A549 treated with RU486 at 1 μM for 4 hours (cell line): ENCODE measurements around the gene FEN1. TPM values are rescaled to one million over a fixed set of nuclear protein-coding genes. Genes with fewer than 3 reads are reported as not detected.

Experiments
- total RNA-seq: library from RNA; stranded (reverse); fragments of 200-300 nt; extraction: Qiagen RNA extraction; gene quantifications from 5 replicates; pipeline ENCODE4 v1.2.3, GENCODE V29; 2022; ENCODE audit warnings: low read depth

FEN1 gene, protein sequence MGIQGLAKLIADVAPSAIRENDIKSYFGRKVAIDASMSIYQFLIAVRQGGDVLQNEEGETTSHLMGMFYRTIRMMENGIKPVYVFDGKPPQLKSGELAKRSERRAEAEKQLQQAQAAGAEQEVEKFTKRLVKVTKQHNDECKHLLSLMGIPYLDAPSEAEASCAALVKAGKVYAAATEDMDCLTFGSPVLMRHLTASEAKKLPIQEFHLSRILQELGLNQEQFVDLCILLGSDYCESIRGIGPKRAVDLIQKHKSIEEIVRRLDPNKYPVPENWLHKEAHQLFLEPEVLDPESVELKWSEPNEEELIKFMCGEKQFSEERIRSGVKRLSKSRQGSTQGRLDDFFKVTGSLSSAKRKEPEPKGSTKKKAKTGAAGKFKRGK
- total RNA-seq = 99.3 to 124 TPM (median 107 TPM) in 5 replicates

DNA sequence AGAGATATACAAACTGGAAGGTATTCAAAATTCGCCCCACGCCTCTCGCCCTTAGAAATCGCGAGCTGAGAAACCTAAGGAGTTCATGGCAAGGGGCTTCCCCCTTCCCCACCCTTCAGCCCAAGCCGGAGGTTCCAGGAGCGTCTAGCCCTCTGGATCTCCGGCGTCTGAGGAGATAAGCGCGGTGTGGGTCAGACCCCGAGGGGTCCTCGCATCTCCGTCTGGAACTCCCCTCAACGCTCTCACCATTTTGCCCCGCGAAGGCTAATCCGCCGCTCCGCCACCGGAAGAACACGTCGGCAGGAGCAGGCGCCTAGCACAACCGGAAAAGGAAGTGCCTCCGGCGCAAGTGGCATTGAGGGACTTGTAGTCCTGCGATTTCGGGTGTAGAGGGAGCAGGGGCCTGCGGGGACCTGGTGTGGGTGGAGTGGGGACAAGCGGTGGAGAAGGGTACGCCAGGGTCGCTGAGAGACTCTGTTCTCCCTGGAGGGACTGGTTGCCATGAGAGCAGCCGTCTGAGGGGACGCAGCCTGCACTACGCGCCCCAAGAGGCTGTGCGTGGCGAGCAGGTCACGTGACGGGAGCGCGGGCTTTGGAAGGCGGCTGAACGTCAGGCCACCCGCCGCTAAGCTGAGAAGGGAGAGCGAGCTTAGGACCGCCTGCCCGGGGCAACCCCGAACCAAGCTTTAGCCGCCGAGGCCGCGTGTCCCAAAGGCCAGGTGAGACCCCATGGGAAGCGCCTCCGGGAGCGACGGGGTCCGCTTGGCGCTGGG, at the start of gene FEN1, which contains the start of gene TMEM258:
TSS of gene FEN1 (plus strand) at position 602 of the 773 bp plus-strand sequence. CDS start 2,451 bp downstream, outside the sequence.
TSS of gene TMEM258 (minus strand) at position 290 of the 773 bp plus-strand sequence. CDS start at position 249, 41 bp downstream.

DNA sequence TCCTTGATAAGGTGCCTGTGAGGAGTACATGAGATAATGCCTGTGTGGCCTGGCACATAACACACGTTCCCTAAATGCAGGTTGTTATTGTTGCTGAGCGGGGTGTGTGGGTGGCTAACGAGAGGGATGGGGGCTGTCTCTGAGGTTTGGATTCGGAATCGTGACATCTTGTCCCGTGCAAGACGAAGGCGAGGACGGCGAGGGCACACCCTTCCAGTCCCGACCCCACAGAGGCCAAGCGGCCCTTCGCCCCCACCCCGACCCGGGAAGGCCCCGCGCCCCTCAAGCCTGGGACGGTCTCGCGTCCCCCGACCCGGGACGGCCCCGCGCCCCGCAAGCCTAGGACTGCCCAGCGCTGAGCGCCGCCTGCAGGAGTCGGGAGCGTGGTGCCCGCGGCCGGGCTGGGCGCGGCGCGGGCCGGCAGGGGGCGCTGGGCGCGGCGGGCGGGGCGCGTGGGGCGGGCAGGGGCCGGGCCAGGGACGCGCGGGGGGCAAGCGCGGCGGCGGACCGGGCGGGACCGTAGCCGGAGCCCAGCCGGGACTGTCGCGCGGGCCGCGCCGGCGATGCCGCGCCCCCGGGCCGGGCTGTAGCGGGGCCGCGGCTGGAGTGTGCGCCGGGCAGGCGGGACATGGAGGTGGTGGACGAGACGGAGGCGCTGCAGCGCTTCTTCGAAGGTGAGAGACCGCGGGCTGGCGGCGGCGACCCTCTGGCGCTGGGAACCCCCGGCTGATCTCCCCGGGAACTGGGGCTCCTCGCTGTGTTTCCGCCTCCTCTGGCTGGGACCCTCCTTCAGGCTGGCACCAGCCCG, 40.4 kb upstream of the FEN1 start, which contains the start of gene MYRF:
TSS of gene MYRF (plus strand) at position 520 of the 808 bp plus-strand sequence. CDS start at position 629, 109 bp downstream.

DNA sequence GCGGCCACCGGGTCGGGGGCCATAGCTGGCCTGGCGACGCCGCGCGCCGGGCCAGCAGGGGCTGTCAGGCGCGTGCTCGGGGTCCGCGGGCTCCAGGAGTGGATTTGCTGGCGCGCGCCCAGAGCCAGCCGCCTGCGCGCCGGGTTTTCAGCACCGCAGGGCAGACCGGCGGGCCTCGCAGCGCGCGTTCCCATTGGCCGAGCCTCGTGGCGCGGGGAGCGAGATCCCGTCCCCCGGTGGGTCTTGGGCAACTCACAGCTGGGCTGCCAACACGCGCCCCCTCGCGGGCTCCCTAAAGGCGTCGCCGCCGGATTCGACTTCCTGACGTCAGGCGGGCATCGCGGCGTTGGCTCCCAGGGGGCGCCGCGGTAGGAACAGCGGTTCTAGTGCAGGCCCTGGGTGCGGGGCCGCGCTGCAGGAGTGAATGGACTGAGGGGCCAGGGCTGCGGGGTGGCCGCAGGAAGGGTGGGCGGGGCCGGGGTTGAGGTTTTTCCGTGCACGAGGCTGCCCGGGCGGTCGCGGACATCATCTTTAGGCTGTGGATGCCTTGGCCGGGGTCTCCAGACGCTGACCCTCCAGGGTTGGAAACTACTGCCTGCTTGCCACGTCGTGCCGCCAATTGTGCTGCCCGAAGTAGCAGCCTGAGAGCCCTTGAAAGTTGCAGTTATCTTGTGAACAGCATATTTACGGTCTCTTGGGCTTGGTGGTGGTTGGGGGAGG, 24.2 kb downstream of the FEN1 start, which contains the start of gene FADS1:
TSS of gene FADS1 (minus strand) at position 268 of the 720 bp plus-strand sequence. CDS start at position 194, 74 bp downstream.

DNA sequence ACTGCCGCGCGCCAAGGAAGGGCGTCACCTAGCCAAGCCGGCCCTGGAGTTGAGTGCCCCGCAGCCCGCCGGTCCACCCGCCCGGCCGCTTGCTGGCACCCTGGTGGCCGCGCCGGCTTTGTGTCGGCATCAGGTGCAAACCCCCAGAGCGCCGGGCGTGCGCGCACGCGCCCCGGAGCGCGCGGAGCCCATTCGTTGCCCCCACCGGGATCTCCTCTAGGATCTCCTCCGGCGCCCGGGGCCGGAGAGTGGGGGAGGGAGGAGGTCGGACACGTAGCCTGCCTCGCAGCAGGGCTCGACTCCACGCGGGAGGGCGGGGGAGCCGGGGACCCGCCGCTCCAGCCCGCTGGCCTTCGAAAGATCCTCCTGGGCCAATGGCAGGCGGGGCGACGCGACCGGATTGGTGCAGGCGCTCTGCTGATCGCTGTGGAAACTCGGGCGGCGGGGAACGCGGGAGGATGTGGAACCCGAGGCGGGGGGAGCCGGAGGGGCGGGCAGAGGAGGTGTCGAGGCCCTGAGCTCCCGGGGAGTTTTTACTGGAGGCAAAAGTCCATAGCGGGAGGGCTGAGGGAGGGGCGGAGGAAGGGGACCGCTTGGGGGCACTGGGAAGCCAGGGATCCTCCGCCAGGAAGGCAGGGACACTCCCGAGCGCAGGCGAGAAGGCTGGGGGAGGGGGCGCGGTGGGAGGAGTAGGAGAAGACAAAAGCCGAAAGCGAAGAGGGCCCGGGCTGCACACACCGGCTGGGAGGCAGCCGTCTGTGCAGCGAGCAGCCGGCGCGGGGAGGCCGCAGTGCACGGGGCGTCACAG, 35.1 kb downstream of the FEN1 start, which contains the start of gene FADS2:
TSS of gene FADS2 (plus strand) at position 730 of the 808 bp plus-strand sequence. CDS start 91 bp downstream, outside the sequence.

Other genes with a start within 250 kb of the FEN1 start
- 0.71 to 1.4 TPM (median 0.88 TPM) in 5 replicates for gene SYT7, start 211.8 kb upstream of the FEN1 start, total RNA-seq
- 3.7 to 6.4 TPM (median 5.9 TPM) in 5 replicates for gene DAGLA, start 112.5 kb upstream of the FEN1 start, total RNA-seq
- gene MYRF, start 40.3 kb upstream of the FEN1 start, total RNA-seq = 14.8 to 23.0 TPM (median 19.8 TPM) in 5 replicates
- gene TMEM258, start 312 bp upstream of the FEN1 start, total RNA-seq = 208 to 286 TPM (median 223 TPM) in 5 replicates
- gene FADS1, start 24.1 kb downstream of the FEN1 start, total RNA-seq = 122 to 153 TPM (median 139 TPM) in 5 replicates
- 246 to 335 TPM (median 271 TPM) in 5 replicates for gene FADS2, start 35.4 kb downstream of the FEN1 start, total RNA-seq
- 36.6 to 56.0 TPM (median 51.2 TPM) in 5 replicates for gene FADS3, start 98.6 kb downstream of the FEN1 start, total RNA-seq
- gene RAB3IL1, start 124.7 kb downstream of the FEN1 start, total RNA-seq = 10.2 to 13.2 TPM (median 12.8 TPM) in 5 replicates
- 0.91 to 2.3 TPM (median 1.4 TPM) in 5 replicates for gene BEST1, start 157.4 kb downstream of the FEN1 start, total RNA-seq
- 10,403 to 19,287 TPM (median 17,849 TPM) in 5 replicates for gene FTH1, start 174.7 kb downstream of the FEN1 start, total RNA-seq